ENCODE measurements around the gene PCED1A.

PCED1A gene

GRCh38 chr20:2840138-2840966 lies at the start of gene PCED1A, which contains the start of gene VPS16:
Gene PCED1A (minus strand): TSS chr20:2840655. CDS start chr20:2839912, 743 bp downstream.
Gene VPS16 (plus strand): TSS chr20:2840745. CDS start chr20:2840775, 30 bp downstream.
- DNase-seq = peak; percentile 43 to 85

GRCh38 chr20:2889797-2890196 lies 49.3 kb upstream of the PCED1A start:
- DNase-seq = no peak

- DNase-seq = no peak
Measured at GRCh38 chr20:2889209-2889608, 48.8 kb upstream of the PCED1A start.

- DNase-seq = no peak
Measured at GRCh38 chr20:2888224-2888955, 47.9 kb upstream of the PCED1A start.

GRCh38 chr20:2887715-2888114 lies 47.3 kb upstream of the PCED1A start:
- no peak for DNase-seq

GRCh38 chr20:2883726-2884637 lies 43.5 kb upstream of the PCED1A start:
- DNase-seq = no peak

- DNase-seq = no peak
Measured at GRCh38 chr20:2880650-2881049, 40.2 kb upstream of the PCED1A start.

GRCh38 chr20:2879146-2879545 lies 38.7 kb upstream of the PCED1A start:
- DNase-seq = no peak

GRCh38 chr20:2878515-2878914 lies 38.1 kb upstream of the PCED1A start:
- no peak for DNase-seq

GRCh38 chr20:2875690-2876203 lies 35.3 kb upstream of the PCED1A start:
- no peak for DNase-seq

GRCh38 chr20:2874456-2874855 lies 34.0 kb upstream of the PCED1A start:
- DNase-seq = no peak

- peak in 1 of 2 donors; percentile 47 for DNase-seq
Measured at GRCh38 chr20:2873747-2874041, 33.2 kb upstream of the PCED1A start.

- DNase-seq = peak; percentile 74 to 77
Measured at GRCh38 chr20:2873010-2873746, 32.7 kb upstream of the PCED1A start, which contains the start of gene PTPRA. Gene PTPRA (plus strand): TSS chr20:2873481. CDS start chr20:2964278, 90,797 bp downstream.

GRCh38 chr20:2872459-2873009 lies 32.1 kb upstream of the PCED1A start:
- peak; percentile 49 to 61 for DNase-seq

- no peak for DNase-seq
Measured at GRCh38 chr20:2871661-2872458, 31.4 kb upstream of the PCED1A start.

- no peak for DNase-seq
Measured at GRCh38 chr20:2871111-2871465, 30.6 kb upstream of the PCED1A start.

- DNase-seq = no peak
Measured at GRCh38 chr20:2869381-2869780, 28.9 kb upstream of the PCED1A start.

- peak in 1 of 2 donors; percentile 26 for DNase-seq
Measured at GRCh38 chr20:2867081-2867864, 26.8 kb upstream of the PCED1A start.

GRCh38 chr20:2866236-2866635 lies 25.8 kb upstream of the PCED1A start:
- no peak for DNase-seq

- no peak for DNase-seq
Measured at GRCh38 chr20:2865630-2866029, 25.2 kb upstream of the PCED1A start.
